ENCODE measurements around the gene DRAM1.

GRCh38 chr12:101906226-101906625 lies 28.8 kb downstream of the DRAM1 start:
- TF ChIP-seq, protein P1, sequence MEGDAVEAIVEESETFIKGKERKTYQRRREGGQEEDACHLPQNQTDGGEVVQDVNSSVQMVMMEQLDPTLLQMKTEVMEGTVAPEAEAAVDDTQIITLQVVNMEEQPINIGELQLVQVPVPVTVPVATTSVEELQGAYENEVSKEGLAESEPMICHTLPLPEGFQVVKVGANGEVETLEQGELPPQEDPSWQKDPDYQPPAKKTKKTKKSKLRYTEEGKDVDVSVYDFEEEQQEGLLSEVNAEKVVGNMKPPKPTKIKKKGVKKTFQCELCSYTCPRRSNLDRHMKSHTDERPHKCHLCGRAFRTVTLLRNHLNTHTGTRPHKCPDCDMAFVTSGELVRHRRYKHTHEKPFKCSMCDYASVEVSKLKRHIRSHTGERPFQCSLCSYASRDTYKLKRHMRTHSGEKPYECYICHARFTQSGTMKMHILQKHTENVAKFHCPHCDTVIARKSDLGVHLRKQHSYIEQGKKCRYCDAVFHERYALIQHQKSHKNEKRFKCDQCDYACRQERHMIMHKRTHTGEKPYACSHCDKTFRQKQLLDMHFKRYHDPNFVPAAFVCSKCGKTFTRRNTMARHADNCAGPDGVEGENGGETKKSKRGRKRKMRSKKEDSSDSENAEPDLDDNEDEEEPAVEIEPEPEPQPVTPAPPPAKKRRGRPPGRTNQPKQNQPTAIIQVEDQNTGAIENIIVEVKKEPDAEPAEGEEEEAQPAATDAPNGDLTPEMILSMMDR (IDR thresholded peaks at IDR 0.05) = no peak
- TF ChIP-seq ESRRA (IDR thresholded peaks at IDR 0.05; ENCODE audit: borderline replicate concordance, low read length) (no peak), BHLHE40 (IDR thresholded peaks at IDR 0.05; ENCODE audit: low read depth, low read length) (no peak), EP300 (IDR thresholded peaks at IDR 0.05) (no peak), MAZ (IDR thresholded peaks at IDR 0.05; ENCODE audit: borderline replicate concordance, low read depth, low read length) (no peak), POLR2A (IDR thresholded peaks at IDR 0.05; ENCODE audit: low read length) (no peak), HMGXB4 (CRISPR knock-in tag; IDR thresholded peaks at IDR 0.05; ENCODE audit: borderline replicate concordance) (no peak), SREBF2 (IDR thresholded peaks at IDR 0.05) (no peak)

Data from A549 (cell line).